Astrocyte (in vitro differentiated cells and primary cell): ENCODE data around the gene ESM1. TPM values are rescaled to one million over a fixed set of nuclear protein-coding genes. Genes with fewer than 3 reads are reported as not detected.

Experiments used
- DNase-seq: peaks from one replicate; pipeline ENCODE4 v3.0.0-alpha.2; 2010; ENCODE audit warnings: low read depth
- FAIRE-seq: peaks from 2 replicates; lab custom pipeline; 2011; peaks lifted over from hg19 to GRCh38; lab: Jason Lieb, UNC
- H2AFZ ChIP-seq: 2 replicates; pipeline ENCODE4 v1.6.0; 2012; ENCODE audit warnings: low read depth, low read length, inconsistent platforms
- H3K27ac ChIP-seq: 2 replicates; pipeline ENCODE4 v1.5.1; 2011; ENCODE audit warnings: low read depth, low read length, inconsistent platforms
- H3K27me3 ChIP-seq: 2 replicates; pipeline ENCODE4 v1.6.0; 2011; ENCODE audit warnings: low read length, inconsistent platforms; ENCODE audit not compliant: insufficient read depth
- H3K36me3 ChIP-seq: 2 replicates; pipeline ENCODE4 v1.5.1; 2011; ENCODE audit warnings: low read length, inconsistent platforms; ENCODE audit not compliant: insufficient read depth
- H3K4me1 ChIP-seq: 2 replicates; pipeline ENCODE4 v1.5.1; 2011; ENCODE audit warnings: low read length, inconsistent platforms; ENCODE audit not compliant: insufficient read depth
- H3K4me2 ChIP-seq: 2 replicates; pipeline ENCODE4 v1.6.0; 2012; ENCODE audit warnings: low read length, inconsistent platforms
- H3K4me3 ChIP-seq: 2 replicates; pipeline ENCODE4 v1.5.1; 2011; ENCODE audit warnings: low read depth, mild to moderate bottlenecking, low read length, inconsistent platforms; ENCODE audit not compliant: insufficient read depth
- H3K79me2 ChIP-seq: 2 replicates; pipeline ENCODE4 v1.6.0; 2012; ENCODE audit warnings: mild to moderate bottlenecking, low read length, inconsistent platforms; ENCODE audit not compliant: insufficient read depth
- H3K9ac ChIP-seq: 2 replicates; pipeline ENCODE4 v1.6.0; 2012; ENCODE audit warnings: mild to moderate bottlenecking, low read length, inconsistent platforms
- H3K9me3 ChIP-seq: 2 replicates; pipeline ENCODE4 v1.5.1; 2012; ENCODE audit warnings: low read depth, mild to moderate bottlenecking, low read length, inconsistent platforms; ENCODE audit not compliant: insufficient read depth
- H4K20me1 ChIP-seq: 2 replicates; pipeline ENCODE4 v1.6.0; 2012; ENCODE audit warnings: low read length, inconsistent platforms; ENCODE audit not compliant: insufficient read depth
- H3K27ac Mint-ChIP-seq: one replicate; pipeline ENCODE4 v1.8.0; 2021; ENCODE audit warnings: mild to moderate bottlenecking, mixed read lengths; ENCODE audit not compliant: unreplicated experiment
- H3K27me3 Mint-ChIP-seq: one replicate; pipeline ENCODE4 v1.8.0; 2021; ENCODE audit warnings: low read depth, mixed read lengths; ENCODE audit not compliant: unreplicated experiment
- H3K36me3 Mint-ChIP-seq: one replicate; pipeline ENCODE4 v1.8.0; 2021; ENCODE audit warnings: low read depth, mixed read lengths; ENCODE audit not compliant: unreplicated experiment
- H3K4me1 Mint-ChIP-seq: one replicate; pipeline ENCODE4 v1.8.0; 2021; ENCODE audit warnings: low read depth, mixed read lengths; ENCODE audit not compliant: unreplicated experiment
- H3K4me3 Mint-ChIP-seq: one replicate; pipeline ENCODE4 v1.8.0; 2021; ENCODE audit warnings: mild to moderate bottlenecking, moderate library complexity, mixed read lengths; ENCODE audit not compliant: unreplicated experiment
- H3K9me3 Mint-ChIP-seq: one replicate; pipeline ENCODE4 v1.8.0; 2021; ENCODE audit warnings: mild to moderate bottlenecking, mixed read lengths; ENCODE audit not compliant: unreplicated experiment
- EZH2 ChIP-seq: IDR thresholded peaks from 2 replicates; pipeline ENCODE4 v1.6.1; 2012; ENCODE audit warnings: mild to moderate bottlenecking, low read length, inconsistent platforms; ENCODE audit not compliant: insufficient read depth
- total RNA-seq: library from RNA; stranded (reverse); gene quantifications from 2 replicates; pipeline ENCODE4 v1.2.1, GENCODE V29; 2021
- TF ChIP-seq, protein P1 (sequence below): IDR thresholded peaks from 2 replicates; pipeline ENCODE4 v1.5.1; 2011; ENCODE audit warnings: low read depth, mild to moderate bottlenecking, inconsistent platforms, low read length, moderate library complexity; ENCODE audit not compliant: insufficient read depth

The ESM1 gene
- total RNA-seq, 1 donor from 2014 or later, result 0.54 TPM

DNA sequence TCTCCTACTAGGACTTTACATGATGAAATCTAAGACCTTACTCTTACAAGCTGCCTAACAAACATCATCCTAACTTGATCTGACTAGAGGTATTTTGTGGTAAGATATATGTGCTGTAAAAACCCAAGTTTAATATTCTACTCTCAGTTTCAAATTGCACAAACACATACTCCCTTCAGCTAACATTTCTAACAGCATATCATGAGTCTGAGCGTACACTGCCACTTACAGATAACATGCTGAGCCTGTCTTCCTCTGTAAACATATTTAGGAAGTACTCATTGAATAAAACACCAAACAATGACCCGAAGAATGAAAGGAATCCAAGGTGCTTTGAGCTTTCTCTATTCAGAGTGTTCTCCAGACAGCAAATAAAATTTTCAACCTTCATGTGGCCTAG lies 7.9 kb upstream of the ESM1 start:
- no peaks in the 10 kb centered on the region for H3K79me2 ChIP-seq
- no peaks in the 10 kb centered on the region for H3K9me3 ChIP-seq
- TF ChIP-seq EZH2, result no peak
- TF ChIP-seq, protein P1, sequence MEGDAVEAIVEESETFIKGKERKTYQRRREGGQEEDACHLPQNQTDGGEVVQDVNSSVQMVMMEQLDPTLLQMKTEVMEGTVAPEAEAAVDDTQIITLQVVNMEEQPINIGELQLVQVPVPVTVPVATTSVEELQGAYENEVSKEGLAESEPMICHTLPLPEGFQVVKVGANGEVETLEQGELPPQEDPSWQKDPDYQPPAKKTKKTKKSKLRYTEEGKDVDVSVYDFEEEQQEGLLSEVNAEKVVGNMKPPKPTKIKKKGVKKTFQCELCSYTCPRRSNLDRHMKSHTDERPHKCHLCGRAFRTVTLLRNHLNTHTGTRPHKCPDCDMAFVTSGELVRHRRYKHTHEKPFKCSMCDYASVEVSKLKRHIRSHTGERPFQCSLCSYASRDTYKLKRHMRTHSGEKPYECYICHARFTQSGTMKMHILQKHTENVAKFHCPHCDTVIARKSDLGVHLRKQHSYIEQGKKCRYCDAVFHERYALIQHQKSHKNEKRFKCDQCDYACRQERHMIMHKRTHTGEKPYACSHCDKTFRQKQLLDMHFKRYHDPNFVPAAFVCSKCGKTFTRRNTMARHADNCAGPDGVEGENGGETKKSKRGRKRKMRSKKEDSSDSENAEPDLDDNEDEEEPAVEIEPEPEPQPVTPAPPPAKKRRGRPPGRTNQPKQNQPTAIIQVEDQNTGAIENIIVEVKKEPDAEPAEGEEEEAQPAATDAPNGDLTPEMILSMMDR, result no peak
- H3K36me3 ChIP-seq, result no peaks in the 10 kb centered on the region
- peak overlapping the region; percentile 26 for H3K4me2 ChIP-seq
- peaks cover 35% of the 10 kb centered on the region for H3K4me1 ChIP-seq
- no peaks in the 10 kb centered on the region for H4K20me1 ChIP-seq
- Mint-ChIP-seq H3K9me3 (no peaks in the 10 kb centered on the region), H3K27me3 (no peaks in the 10 kb centered on the region), H3K4me1 (peaks cover 22% of the 10 kb centered on the region), H3K27ac (no peak overlapping the region), H3K4me3 (no peak overlapping the region), H3K36me3 (no peaks in the 10 kb centered on the region)
- no peak overlapping the region for H3K9ac ChIP-seq
- peak; percentile 41 for DNase-seq
- no peaks in the 10 kb centered on the region for H3K27me3 ChIP-seq
- no peak overlapping the region for H3K27ac ChIP-seq
- peak; percentile 23 for FAIRE-seq
- H3K4me3 ChIP-seq, result no peak overlapping the region
- no peak overlapping the region for H2AFZ ChIP-seq

DNA sequence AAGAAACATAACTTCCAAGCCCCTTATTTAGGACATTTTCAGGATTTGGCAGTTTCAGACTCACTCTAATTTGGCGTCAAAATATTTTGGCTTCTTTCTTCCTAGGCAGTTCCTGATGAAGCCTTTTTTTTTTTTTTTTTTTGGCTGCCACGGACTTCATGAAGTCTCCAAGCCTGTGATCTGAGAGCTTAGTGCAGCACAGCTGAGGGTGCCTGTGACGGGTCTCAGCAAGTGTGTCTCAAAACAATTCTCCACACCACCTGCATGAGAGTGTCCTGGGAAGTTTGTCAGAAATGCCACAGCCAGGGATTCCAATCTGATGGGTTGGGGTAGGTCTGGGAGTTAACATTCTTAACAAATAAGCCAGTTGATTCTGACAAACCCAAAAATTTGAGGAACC lies 6.0 kb upstream of the ESM1 start:
- H3K4me1 ChIP-seq, result peaks cover 29% of the 10 kb centered on the region
- peak overlapping the region; percentile 4 for H3K27ac ChIP-seq
- H3K9me3 ChIP-seq, result no peaks in the 10 kb centered on the region
- H3K4me3 ChIP-seq, result no peak overlapping the region
- no peaks in the 10 kb centered on the region for H3K79me2 ChIP-seq
- no peaks in the 10 kb centered on the region for H3K27me3 ChIP-seq
- H3K4me1 Mint-ChIP-seq, result peaks cover 24% of the 10 kb centered on the region
- peak overlapping the region; percentile 82 for H3K27ac Mint-ChIP-seq
- no peak overlapping the region for H3K9ac ChIP-seq
- no peaks in the 10 kb centered on the region for H3K9me3 Mint-ChIP-seq
- H2AFZ ChIP-seq, result no peak overlapping the region
- no peak for TF ChIP-seq EZH2
- TF ChIP-seq, protein P1, result no peak
- peak overlapping the region; percentile 20 for H3K4me2 ChIP-seq
- no peaks in the 10 kb centered on the region for H3K36me3 Mint-ChIP-seq
- H4K20me1 ChIP-seq, result no peaks in the 10 kb centered on the region
- DNase-seq, result peak; percentile 23
- no peaks in the 10 kb centered on the region for H3K36me3 ChIP-seq
- H3K27me3 Mint-ChIP-seq, result no peaks in the 10 kb centered on the region
- H3K4me3 Mint-ChIP-seq, result no peak overlapping the region
- FAIRE-seq, result no peak

DNA sequence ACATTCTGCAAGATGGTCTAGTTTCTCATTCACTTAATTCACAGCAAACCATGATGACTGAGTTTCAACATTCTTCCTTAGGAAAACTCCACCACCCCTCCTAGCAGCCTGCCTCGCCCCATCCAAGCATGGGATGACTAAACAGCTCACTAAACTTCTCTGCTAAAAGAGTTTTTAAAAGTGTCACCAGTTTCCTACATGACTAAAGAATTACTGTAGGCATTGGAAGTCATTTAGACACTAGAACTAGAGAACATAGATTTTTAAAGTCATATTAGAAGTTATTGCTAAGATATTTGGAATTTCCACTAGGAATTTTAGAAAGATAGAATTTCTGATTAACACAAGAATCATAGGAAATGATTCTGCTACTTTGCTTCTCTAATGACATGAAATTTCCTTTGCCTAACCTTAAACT lies 5.5 kb upstream of the ESM1 start:
- H2AFZ ChIP-seq, result no peak overlapping the region

More for the DNA sequence above, 5.5 kb upstream of the ESM1 start:
- Mint-ChIP-seq H3K4me1 (peaks cover 27% of the 10 kb centered on the region), H3K9me3 (no peaks in the 10 kb centered on the region), H3K27ac (peak overlapping the region; percentile 82), H3K4me3 (no peak overlapping the region), H3K36me3 (no peaks in the 10 kb centered on the region), H3K27me3 (no peaks in the 10 kb centered on the region)
- Histone ChIP-seq H3K4me2 (peak overlapping the region; percentile 20), H3K4me3 (no peak overlapping the region), H3K4me1 (peaks cover 27% of the 10 kb centered on the region), H3K27ac (peak overlapping the region; percentile 4), H3K9me3 (no peaks in the 10 kb centered on the region), H3K27me3 (no peaks in the 10 kb centered on the region), H3K36me3 (no peaks in the 10 kb centered on the region), H3K9ac (no peak overlapping the region), H4K20me1 (no peaks in the 10 kb centered on the region), H3K79me2 (no peaks in the 10 kb centered on the region)
- DNase-seq (peak; percentile 80), FAIRE-seq (no peak)
- TF ChIP-seq, protein P1, result no peak
- TF ChIP-seq EZH2, result no peak
